ENCODE results near the gene ARL4A. TPM values are rescaled to one million over a fixed set of nuclear protein-coding genes. Genes with fewer than 3 reads are reported as not detected.

ARL4A gene
- polyA plus RNA-seq, 4 donors, result 48.9 to 123 (median 78.5) TPM

GRCh38 chr7:12699299-12699698 lies 11.9 kb downstream of the ARL4A start:
- no peak overlapping the region for H3K27ac ChIP-seq (ENCODE audit: low read depth in 1 of 3, low read length in 2 of 3)
- DNase-seq, result no peak
- 93 to 97% (median 94%) methylated on average over 10 of the region's 10 CpGs for WGBS, 3 donors
- peaks cover 0 to 22% of the 10 kb centered on the region in 2 donors for H3K9me3 ChIP-seq (ENCODE audit: control insufficient read depth in 2 of 2, insufficient read depth in 1 of 2, low read depth in 1 of 2, low read length in 1 of 2)
- no peaks in the 10 kb centered on the region for H3K27me3 ChIP-seq (ENCODE audit: control insufficient read depth in 3 of 3, insufficient read depth in 3 of 3, low read length in 3 of 3)
- H3K36me3 ChIP-seq (ENCODE audit: control insufficient read depth in 3 of 3, insufficient read depth in 2 of 3, low read depth in 1 of 3, low read length in 3 of 3), result no peaks in the 10 kb centered on the region
- FAIRE-seq, result no peak
- no peak overlapping the region for H3K4me3 ChIP-seq (ENCODE audit: low read depth in 1 of 3, low read length in 3 of 3)
- peaks cover 3 to 5% (median 4%) of the 10 kb centered on the region in 3 donors for H3K4me1 ChIP-seq (ENCODE audit: control insufficient read depth in 3 of 3, insufficient read depth in 2 of 3, low read depth in 1 of 3, low read length in 2 of 3)

- peaks cover 0 to 22% of the 10 kb centered on the region in 2 donors for H3K9me3 ChIP-seq (ENCODE audit: control insufficient read depth in 2 of 2, insufficient read depth in 1 of 2, low read depth in 1 of 2, low read length in 1 of 2)
- no peak overlapping the region for H3K4me3 ChIP-seq (ENCODE audit: low read depth in 1 of 3, low read length in 3 of 3)
- no peaks in the 10 kb centered on the region for H3K36me3 ChIP-seq (ENCODE audit: control insufficient read depth in 3 of 3, insufficient read depth in 2 of 3, low read depth in 1 of 3, low read length in 3 of 3)
- no peak for FAIRE-seq
- peaks cover 0 to 2% (median 0%) of the 10 kb centered on the region in 3 donors for H3K4me1 ChIP-seq (ENCODE audit: control insufficient read depth in 3 of 3, insufficient read depth in 2 of 3, low read depth in 1 of 3, low read length in 2 of 3)
- no peaks in the 10 kb centered on the region for H3K27me3 ChIP-seq (ENCODE audit: control insufficient read depth in 3 of 3, insufficient read depth in 3 of 3, low read length in 3 of 3)
- WGBS, 3 donors, result 81 to 86% (median 82%) methylated on average over 2 of the region's 2 CpGs
- no peak for DNase-seq
- no peak overlapping the region for H3K27ac ChIP-seq (ENCODE audit: low read depth in 1 of 3, low read length in 2 of 3)
Observed at GRCh38 chr7:12701433-12701832, 14.0 kb downstream of the ARL4A start.

GRCh38 chr7:12703881-12704280 lies 16.4 kb downstream of the ARL4A start:
- H3K4me3 ChIP-seq (ENCODE audit: low read depth in 1 of 3, low read length in 3 of 3), result no peak overlapping the region
- H3K36me3 ChIP-seq (ENCODE audit: control insufficient read depth in 3 of 3, insufficient read depth in 2 of 3, low read depth in 1 of 3, low read length in 3 of 3), result no peaks in the 10 kb centered on the region
- no peak for DNase-seq
- peaks cover 0 to 7% (median 0%) of the 10 kb centered on the region in 3 donors for H3K4me1 ChIP-seq (ENCODE audit: control insufficient read depth in 3 of 3, insufficient read depth in 2 of 3, low read depth in 1 of 3, low read length in 2 of 3)
- H3K27me3 ChIP-seq (ENCODE audit: control insufficient read depth in 3 of 3, insufficient read depth in 3 of 3, low read length in 3 of 3), result no peaks in the 10 kb centered on the region
- no peak for FAIRE-seq
- peaks cover 0 to 22% of the 10 kb centered on the region in 2 donors for H3K9me3 ChIP-seq (ENCODE audit: control insufficient read depth in 2 of 2, insufficient read depth in 1 of 2, low read depth in 1 of 2, low read length in 1 of 2)
- 62 to 84% (median 79%) methylated on average over 2 of the region's 2 CpGs for WGBS, 3 donors
- H3K27ac ChIP-seq (ENCODE audit: low read depth in 1 of 3, low read length in 2 of 3), result no peak overlapping the region

GRCh38 chr7:12705878-12706277 lies 18.4 kb downstream of the ARL4A start:
- peaks cover 0 to 9% of the 10 kb centered on the region in 2 donors for H3K9me3 ChIP-seq (ENCODE audit: control insufficient read depth in 2 of 2, insufficient read depth in 1 of 2, low read depth in 1 of 2, low read length in 1 of 2)
- no peaks in the 10 kb centered on the region for H3K36me3 ChIP-seq (ENCODE audit: control insufficient read depth in 3 of 3, insufficient read depth in 2 of 3, low read depth in 1 of 3, low read length in 3 of 3)
- FAIRE-seq, result no peak
- no peak overlapping the region for H3K4me3 ChIP-seq (ENCODE audit: low read depth in 1 of 3, low read length in 3 of 3)
- no peak overlapping the region for H3K27ac ChIP-seq (ENCODE audit: low read depth in 1 of 3, low read length in 2 of 3)
- H3K27me3 ChIP-seq (ENCODE audit: control insufficient read depth in 3 of 3, insufficient read depth in 3 of 3, low read length in 3 of 3), result no peaks in the 10 kb centered on the region
- DNase-seq, result no peak
- H3K4me1 ChIP-seq (ENCODE audit: control insufficient read depth in 3 of 3, insufficient read depth in 2 of 3, low read depth in 1 of 3, low read length in 2 of 3), result peaks cover 0 to 7% (median 0%) of the 10 kb centered on the region in 3 donors
- WGBS, 3 donors, result 71 to 85% (median 84%) methylated on average over 4 of the region's 4 CpGs

GRCh38 chr7:12706900-12707536 lies 19.6 kb downstream of the ARL4A start:
- Histone ChIP-seq H3K27ac (ENCODE audit: low read depth in 1 of 3, low read length in 2 of 3) (no peak overlapping the region), H3K4me1 (ENCODE audit: control insufficient read depth in 3 of 3, insufficient read depth in 2 of 3, low read depth in 1 of 3, low read length in 2 of 3) (peaks cover 0 to 11% (median 2%) of the 10 kb centered on the region in 3 donors), H3K9me3 (ENCODE audit: control insufficient read depth in 2 of 2, insufficient read depth in 1 of 2, low read depth in 1 of 2, low read length in 1 of 2) (peaks cover 0 to 11% of the 10 kb centered on the region in 2 donors), H3K27me3 (ENCODE audit: control insufficient read depth in 3 of 3, insufficient read depth in 3 of 3, low read length in 3 of 3) (no peaks in the 10 kb centered on the region), H3K4me3 (ENCODE audit: low read depth in 1 of 3, low read length in 3 of 3) (no peak overlapping the region), H3K36me3 (ENCODE audit: control insufficient read depth in 3 of 3, insufficient read depth in 2 of 3, low read depth in 1 of 3, low read length in 3 of 3) (no peaks in the 10 kb centered on the region)
- FAIRE-seq, result no peak
- DNase-seq, result peak in 1 of 2 donors; percentile 45

GRCh38 chr7:12708314-12708713 lies 20.9 kb downstream of the ARL4A start:
- H3K27ac ChIP-seq (ENCODE audit: low read depth in 1 of 3, low read length in 2 of 3), result no peak overlapping the region
- H3K9me3 ChIP-seq (ENCODE audit: control insufficient read depth in 2 of 2, insufficient read depth in 1 of 2, low read depth in 1 of 2, low read length in 1 of 2), result peaks cover 0 to 6% of the 10 kb centered on the region in 2 donors
- no peaks in the 10 kb centered on the region for H3K36me3 ChIP-seq (ENCODE audit: control insufficient read depth in 3 of 3, insufficient read depth in 2 of 3, low read depth in 1 of 3, low read length in 3 of 3)
- peaks cover 0 to 14% (median 4%) of the 10 kb centered on the region in 3 donors for H3K4me1 ChIP-seq (ENCODE audit: control insufficient read depth in 3 of 3, insufficient read depth in 2 of 3, low read depth in 1 of 3, low read length in 2 of 3)
- no peak for FAIRE-seq
- DNase-seq, result no peak
- H3K27me3 ChIP-seq (ENCODE audit: control insufficient read depth in 3 of 3, insufficient read depth in 3 of 3, low read length in 3 of 3), result no peaks in the 10 kb centered on the region
- H3K4me3 ChIP-seq (ENCODE audit: low read depth in 1 of 3, low read length in 3 of 3), result no peak overlapping the region

- peaks cover 0 to 6% of the 10 kb centered on the region in 2 donors for H3K9me3 ChIP-seq (ENCODE audit: control insufficient read depth in 2 of 2, insufficient read depth in 1 of 2, low read depth in 1 of 2, low read length in 1 of 2)
- no peaks in the 10 kb centered on the region for H3K36me3 ChIP-seq (ENCODE audit: control insufficient read depth in 3 of 3, insufficient read depth in 2 of 3, low read depth in 1 of 3, low read length in 3 of 3)
- DNase-seq (peak; percentile 47 to 57), FAIRE-seq (no peak)
- H3K27ac ChIP-seq (ENCODE audit: low read depth in 1 of 3, low read length in 2 of 3), result peak overlapping the region in 1 of 3 donors; percentile 41
- H3K27me3 ChIP-seq (ENCODE audit: control insufficient read depth in 3 of 3, insufficient read depth in 3 of 3, low read length in 3 of 3), result no peaks in the 10 kb centered on the region
- peaks cover 0 to 24% (median 4%) of the 10 kb centered on the region in 3 donors for H3K4me1 ChIP-seq (ENCODE audit: control insufficient read depth in 3 of 3, insufficient read depth in 2 of 3, low read depth in 1 of 3, low read length in 2 of 3)
- 91 to 98% (median 97%) methylated on average over 2 of the region's 2 CpGs for whole genome bisulfite sequencing, 3 donors
- no peak overlapping the region for H3K4me3 ChIP-seq (ENCODE audit: low read depth in 1 of 3, low read length in 3 of 3)
Observed at GRCh38 chr7:12709726-12710502, 22.5 kb downstream of the ARL4A start.

GRCh38 chr7:12711124-12711523 lies 23.7 kb downstream of the ARL4A start:
- DNase-seq, result no peak
- Histone ChIP-seq H3K27me3 (ENCODE audit: control insufficient read depth in 3 of 3, insufficient read depth in 3 of 3, low read length in 3 of 3) (no peaks in the 10 kb centered on the region), H3K4me1 (ENCODE audit: control insufficient read depth in 3 of 3, insufficient read depth in 2 of 3, low read depth in 1 of 3, low read length in 2 of 3) (peaks cover 2 to 36% (median 5%) of the 10 kb centered on the region in 3 donors), H3K9me3 (ENCODE audit: control insufficient read depth in 2 of 2, insufficient read depth in 1 of 2, low read depth in 1 of 2, low read length in 1 of 2) (peaks cover 0 to 6% of the 10 kb centered on the region in 2 donors), H3K4me3 (ENCODE audit: low read depth in 1 of 3, low read length in 3 of 3) (no peak overlapping the region), H3K27ac (ENCODE audit: low read depth in 1 of 3, low read length in 2 of 3) (peak overlapping the region in 1 of 3 donors; percentile 84), H3K36me3 (ENCODE audit: control insufficient read depth in 3 of 3, insufficient read depth in 2 of 3, low read depth in 1 of 3, low read length in 3 of 3) (no peaks in the 10 kb centered on the region)
- WGBS, 3 donors, result 88 to 96% (median 93%) methylated on average over 10 of the region's 11 CpGs
- no peak for FAIRE-seq
